ENCODE measurements around the gene GJD4.

DNA sequence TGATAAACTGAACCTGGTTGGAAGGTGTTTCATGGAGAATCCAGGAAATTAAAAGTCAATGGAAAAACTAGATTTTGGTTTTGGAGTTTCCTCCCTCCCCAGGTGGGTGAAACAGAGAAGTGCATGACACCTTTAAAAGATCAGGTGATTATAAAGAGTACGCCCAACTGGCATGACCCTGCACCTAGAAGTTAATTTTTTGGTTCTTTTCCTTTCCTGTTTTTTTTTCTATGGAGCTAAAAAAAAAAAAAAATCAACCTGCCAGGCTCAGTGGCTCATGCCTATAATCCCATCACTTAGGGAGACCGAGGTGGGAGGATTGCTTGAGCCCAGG, 7.9 kb downstream of the GJD4 start:
- TF ChIP-seq, protein P1, sequence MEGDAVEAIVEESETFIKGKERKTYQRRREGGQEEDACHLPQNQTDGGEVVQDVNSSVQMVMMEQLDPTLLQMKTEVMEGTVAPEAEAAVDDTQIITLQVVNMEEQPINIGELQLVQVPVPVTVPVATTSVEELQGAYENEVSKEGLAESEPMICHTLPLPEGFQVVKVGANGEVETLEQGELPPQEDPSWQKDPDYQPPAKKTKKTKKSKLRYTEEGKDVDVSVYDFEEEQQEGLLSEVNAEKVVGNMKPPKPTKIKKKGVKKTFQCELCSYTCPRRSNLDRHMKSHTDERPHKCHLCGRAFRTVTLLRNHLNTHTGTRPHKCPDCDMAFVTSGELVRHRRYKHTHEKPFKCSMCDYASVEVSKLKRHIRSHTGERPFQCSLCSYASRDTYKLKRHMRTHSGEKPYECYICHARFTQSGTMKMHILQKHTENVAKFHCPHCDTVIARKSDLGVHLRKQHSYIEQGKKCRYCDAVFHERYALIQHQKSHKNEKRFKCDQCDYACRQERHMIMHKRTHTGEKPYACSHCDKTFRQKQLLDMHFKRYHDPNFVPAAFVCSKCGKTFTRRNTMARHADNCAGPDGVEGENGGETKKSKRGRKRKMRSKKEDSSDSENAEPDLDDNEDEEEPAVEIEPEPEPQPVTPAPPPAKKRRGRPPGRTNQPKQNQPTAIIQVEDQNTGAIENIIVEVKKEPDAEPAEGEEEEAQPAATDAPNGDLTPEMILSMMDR (IDR thresholded peaks at IDR 0.05; ENCODE audit: low read length), result no peak
- no peak for TF ChIP-seq EZH2 (IDR thresholded peaks at IDR 0.05; ENCODE audit: borderline replicate concordance, low read length)
